Epithelial cell of esophagus (primary cell): ENCODE measurements around the gene TBXAS1.

ENCODE experiments used
- DNase-seq: peaks from one replicate; pipeline ENCODE4 v3.0.0; 2010; ENCODE audit warnings: low read depth
- H3K4me3 ChIP-seq: 2 replicates; pipeline ENCODE4 v1.5.1; 2011; ENCODE audit warnings: mild to moderate bottlenecking, low read length, control low read depth
- CTCF ChIP-seq: IDR thresholded peaks from 2 replicates; pipeline ENCODE4 v1.5.1; 2011; ENCODE audit warnings: low read depth, mild to moderate bottlenecking, low read length, control low read depth, inconsistent platforms; ENCODE audit not compliant: insufficient read depth; ENCODE audit errors: missing control alignments

Gene TBXAS1

GRCh38 chr7:140067052-140067451 is 238.0 kb downstream of the TBXAS1 start:
- TF ChIP-seq CTCF: no peak
- no peak for DNase-seq
- H3K4me3 ChIP-seq: no peak overlapping the region

GRCh38 chr7:140068033-140068432 is 239.0 kb downstream of the TBXAS1 start:
- no peak for DNase-seq
- H3K4me3 ChIP-seq: no peak overlapping the region
- no peak for TF ChIP-seq CTCF

- TF ChIP-seq CTCF: no peak
- no peak for DNase-seq
These were observed 240.4 kb downstream of the TBXAS1 start for GRCh38 chr7:140069298-140069949.

More at GRCh38 chr7:140069298-140069949, 240.4 kb downstream of the TBXAS1 start:
- no peak overlapping the region for H3K4me3 ChIP-seq
